ENCODE data around the gene OGFR.

Gene OGFR

DNA sequence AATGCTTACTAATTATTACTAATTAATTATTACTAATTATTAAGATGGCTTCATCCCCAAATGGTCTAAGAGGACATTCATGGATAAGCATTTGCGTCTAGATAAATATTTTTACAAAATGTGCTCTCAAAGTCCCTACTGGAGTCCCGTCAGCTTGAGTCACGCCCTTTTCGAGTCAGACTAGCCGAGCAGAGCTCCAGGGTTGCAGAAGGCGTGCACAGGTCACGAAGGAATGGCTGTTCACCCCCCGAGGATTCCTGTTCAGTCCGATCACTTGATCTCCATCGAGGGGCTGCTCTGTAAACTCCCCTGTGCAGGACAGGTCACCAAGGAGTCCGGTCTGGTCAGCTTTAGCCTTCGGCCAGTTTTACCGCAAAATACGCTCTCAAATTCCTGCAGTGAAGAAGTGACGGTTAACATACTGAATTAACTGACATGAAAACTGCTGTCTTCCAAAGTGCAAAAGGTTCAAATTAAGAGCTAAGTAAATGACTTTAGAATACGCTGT, 37.1 kb downstream of the OGFR start:
- Histone ChIP-seq H3K9me3 (ENCODE audit: insufficient read depth, low read length) (no peaks in the 10 kb centered on the region), H3K27ac (ENCODE audit: low read depth, low read length) (no peak overlapping the region), H3K27me3 (ENCODE audit: low read length) (no peaks in the 10 kb centered on the region), H3F3A (ENCODE audit: insufficient read depth) (no peaks in the 10 kb centered on the region), H3K4me2 (ENCODE audit: low read depth, low read length, poor library complexity, severe bottlenecking) (no peak overlapping the region), H3K36me3 (ENCODE audit: low read length) (no peaks in the 10 kb centered on the region), H3K4me3 (ENCODE audit: insufficient read depth, low read length, poor library complexity, severe bottlenecking) (no peak overlapping the region), H3K9me2 (replicated peaks; ENCODE audit: insufficient read depth, low read length) (no peaks in the 10 kb centered on the region), H2AFZ (ENCODE audit: low read depth, low read length, severe bottlenecking) (no peak overlapping the region), H3K9ac (ENCODE audit: low read length) (no peak overlapping the region), H4K20me1 (ENCODE audit: low read depth, low read length) (no peaks in the 10 kb centered on the region), H3K79me2 (ENCODE audit: insufficient read depth, low read length) (no peaks in the 10 kb centered on the region)
- no peak for TF ChIP-seq EZH2phosphoT487 (conservative IDR thresholded peaks at IDR 0.05; ENCODE audit: low read length)

DNA sequence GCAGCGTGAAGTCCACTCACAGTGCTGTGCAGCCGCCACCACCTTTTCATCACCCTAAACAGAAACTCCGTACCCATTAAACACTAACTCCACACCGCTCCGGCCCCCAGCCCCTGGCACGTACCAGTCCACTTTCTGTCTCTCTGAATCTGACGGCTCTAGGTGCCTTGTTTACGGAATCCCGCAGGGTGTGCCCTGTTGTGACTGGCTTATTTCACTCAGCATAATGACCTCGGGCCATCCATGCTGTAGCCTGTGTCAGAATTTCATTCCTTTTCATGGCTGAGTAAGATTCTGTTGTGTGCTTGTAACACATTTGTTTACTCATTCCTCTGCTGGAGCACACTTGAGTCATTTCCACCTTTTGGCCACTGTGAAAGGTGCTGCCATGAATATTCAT, 39.0 kb downstream of the OGFR start:
- no peak overlapping the region for H2AFZ ChIP-seq (ENCODE audit: low read depth, low read length, severe bottlenecking)
- no peak overlapping the region for H3K9ac ChIP-seq (ENCODE audit: low read length)
- H3K4me2 ChIP-seq (ENCODE audit: low read depth, low read length, poor library complexity, severe bottlenecking), result no peak overlapping the region
- no peak overlapping the region for H3K4me3 ChIP-seq (ENCODE audit: insufficient read depth, low read length, poor library complexity, severe bottlenecking)
- H3K36me3 ChIP-seq (ENCODE audit: low read length), result no peaks in the 10 kb centered on the region
- no peaks in the 10 kb centered on the region for H3K79me2 ChIP-seq (ENCODE audit: insufficient read depth, low read length)
- H4K20me1 ChIP-seq (ENCODE audit: low read depth, low read length), result no peaks in the 10 kb centered on the region
- H3K27me3 ChIP-seq (ENCODE audit: low read length), result no peaks in the 10 kb centered on the region
- no peak overlapping the region for H3K27ac ChIP-seq (ENCODE audit: low read depth, low read length)
- H3F3A ChIP-seq (ENCODE audit: insufficient read depth), result no peaks in the 10 kb centered on the region
- H3K9me2 ChIP-seq (replicated peaks; ENCODE audit: insufficient read depth, low read length), result no peaks in the 10 kb centered on the region
- no peak for TF ChIP-seq EZH2phosphoT487 (conservative IDR thresholded peaks at IDR 0.05; ENCODE audit: low read length)
- TF ChIP-seq, protein P1, sequence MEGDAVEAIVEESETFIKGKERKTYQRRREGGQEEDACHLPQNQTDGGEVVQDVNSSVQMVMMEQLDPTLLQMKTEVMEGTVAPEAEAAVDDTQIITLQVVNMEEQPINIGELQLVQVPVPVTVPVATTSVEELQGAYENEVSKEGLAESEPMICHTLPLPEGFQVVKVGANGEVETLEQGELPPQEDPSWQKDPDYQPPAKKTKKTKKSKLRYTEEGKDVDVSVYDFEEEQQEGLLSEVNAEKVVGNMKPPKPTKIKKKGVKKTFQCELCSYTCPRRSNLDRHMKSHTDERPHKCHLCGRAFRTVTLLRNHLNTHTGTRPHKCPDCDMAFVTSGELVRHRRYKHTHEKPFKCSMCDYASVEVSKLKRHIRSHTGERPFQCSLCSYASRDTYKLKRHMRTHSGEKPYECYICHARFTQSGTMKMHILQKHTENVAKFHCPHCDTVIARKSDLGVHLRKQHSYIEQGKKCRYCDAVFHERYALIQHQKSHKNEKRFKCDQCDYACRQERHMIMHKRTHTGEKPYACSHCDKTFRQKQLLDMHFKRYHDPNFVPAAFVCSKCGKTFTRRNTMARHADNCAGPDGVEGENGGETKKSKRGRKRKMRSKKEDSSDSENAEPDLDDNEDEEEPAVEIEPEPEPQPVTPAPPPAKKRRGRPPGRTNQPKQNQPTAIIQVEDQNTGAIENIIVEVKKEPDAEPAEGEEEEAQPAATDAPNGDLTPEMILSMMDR (IDR thresholded peaks at IDR 0.05; ENCODE audit: insufficient read depth, low read length, poor library complexity, severe bottlenecking), result no peak
- H3K9me3 ChIP-seq (ENCODE audit: insufficient read depth, low read length), result no peaks in the 10 kb centered on the region

DNA sequence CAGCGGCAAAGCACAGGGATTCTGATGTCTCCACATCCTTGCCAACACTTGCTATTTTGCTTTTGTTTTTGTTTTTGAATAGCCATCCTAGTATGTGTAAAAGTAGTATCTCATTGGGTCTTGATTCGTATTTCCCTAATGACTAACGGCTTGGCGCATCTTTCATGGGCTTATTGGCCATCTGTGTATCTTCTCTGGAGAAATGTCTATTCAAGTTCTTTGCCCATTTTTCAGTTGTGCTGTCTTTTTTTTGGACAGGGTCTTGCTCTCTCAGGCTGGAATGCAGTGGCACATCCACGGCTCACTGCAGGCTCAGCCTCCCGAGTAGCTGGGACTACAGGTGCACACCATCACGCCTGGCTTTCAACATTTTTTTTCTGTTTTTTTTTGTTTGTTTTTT, 39.5 kb downstream of the OGFR start:
- TF ChIP-seq, protein P1 (IDR thresholded peaks at IDR 0.05; ENCODE audit: insufficient read depth, low read length, poor library complexity, severe bottlenecking), result no peak
- TF ChIP-seq EZH2phosphoT487 (conservative IDR thresholded peaks at IDR 0.05; ENCODE audit: low read length), result no peak
- H3K36me3 ChIP-seq (ENCODE audit: low read length), result no peaks in the 10 kb centered on the region
- no peak overlapping the region for H3K27ac ChIP-seq (ENCODE audit: low read depth, low read length)

DNA sequence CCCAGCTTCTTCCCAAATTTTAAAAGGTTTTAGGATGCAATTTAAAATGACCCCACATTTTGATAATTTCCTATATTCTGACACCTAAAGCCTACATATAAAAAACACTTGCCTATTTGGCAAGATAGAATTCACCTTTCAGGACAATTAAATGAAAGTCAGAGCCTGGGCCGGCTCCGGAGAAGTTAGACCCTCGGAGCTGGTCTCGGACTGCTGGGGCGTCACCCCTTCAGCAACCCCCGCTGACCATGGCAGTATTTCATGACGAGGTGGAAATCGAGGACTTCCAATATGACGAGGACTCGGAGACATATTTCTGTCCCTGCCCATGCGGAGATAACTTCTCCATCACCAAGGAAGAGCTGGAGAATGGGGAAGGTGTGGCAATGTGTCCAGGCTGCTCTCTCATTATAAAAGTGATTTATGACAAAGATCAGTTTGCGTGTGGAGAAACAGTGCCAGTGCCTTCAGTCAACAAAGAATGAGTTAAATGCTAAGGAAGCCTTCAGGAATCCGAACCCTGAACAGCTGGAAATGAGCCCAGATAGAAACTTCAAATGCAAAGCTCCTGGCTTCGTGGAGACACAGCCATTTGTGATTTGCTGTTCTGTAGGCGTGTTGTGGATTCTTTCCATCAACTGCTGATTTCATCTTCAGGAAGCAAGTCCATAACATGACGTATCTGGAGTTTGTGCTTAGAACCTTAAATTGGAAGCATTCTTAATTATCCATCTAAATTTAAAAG, 41.0 kb downstream of the OGFR start:
- Histone ChIP-seq H3K79me2 (ENCODE audit: insufficient read depth, low read length) (no peaks in the 10 kb centered on the region), H4K20me1 (ENCODE audit: low read depth, low read length) (no peaks in the 10 kb centered on the region), H3K4me2 (ENCODE audit: low read depth, low read length, poor library complexity, severe bottlenecking) (no peak overlapping the region), H3K27me3 (ENCODE audit: low read length) (no peaks in the 10 kb centered on the region), H3F3A (ENCODE audit: insufficient read depth) (no peaks in the 10 kb centered on the region), H3K27ac (ENCODE audit: low read depth, low read length) (no peak overlapping the region), H3K4me3 (ENCODE audit: insufficient read depth, low read length, poor library complexity, severe bottlenecking) (no peak overlapping the region), H2AFZ (ENCODE audit: low read depth, low read length, severe bottlenecking) (no peak overlapping the region), H3K36me3 (ENCODE audit: low read length) (no peaks in the 10 kb centered on the region), H3K9ac (ENCODE audit: low read length) (no peak overlapping the region), H3K9me2 (replicated peaks; ENCODE audit: insufficient read depth, low read length) (no peaks in the 10 kb centered on the region), H3K9me3 (ENCODE audit: insufficient read depth, low read length) (no peaks in the 10 kb centered on the region)
- TF ChIP-seq, protein P1 (IDR thresholded peaks at IDR 0.05; ENCODE audit: insufficient read depth, low read length, poor library complexity, severe bottlenecking), result no peak
- no peak for TF ChIP-seq EZH2phosphoT487 (conservative IDR thresholded peaks at IDR 0.05; ENCODE audit: low read length)

More for the DNA sequence above, 39.5 kb downstream of the OGFR start:
- Histone ChIP-seq H3K4me2 (ENCODE audit: low read depth, low read length, poor library complexity, severe bottlenecking) (no peak overlapping the region), H3F3A (ENCODE audit: insufficient read depth) (no peaks in the 10 kb centered on the region), H4K20me1 (ENCODE audit: low read depth, low read length) (no peaks in the 10 kb centered on the region), H3K9me2 (replicated peaks; ENCODE audit: insufficient read depth, low read length) (no peaks in the 10 kb centered on the region), H2AFZ (ENCODE audit: low read depth, low read length, severe bottlenecking) (no peak overlapping the region), H3K79me2 (ENCODE audit: insufficient read depth, low read length) (no peaks in the 10 kb centered on the region), H3K9ac (ENCODE audit: low read length) (no peak overlapping the region), H3K27me3 (ENCODE audit: low read length) (no peaks in the 10 kb centered on the region), H3K9me3 (ENCODE audit: insufficient read depth, low read length) (no peaks in the 10 kb centered on the region), H3K4me3 (ENCODE audit: insufficient read depth, low read length, poor library complexity, severe bottlenecking) (no peak overlapping the region)

All from SU-DHL-6 (cell line).